Stimulated activated CD8-positive, alpha-beta memory T cell treated with anti-CD3 and anti-CD28 coated beads, Interleukin-12 subunit alpha, Interleukin-12 subunit beta, amount 100 ng/mL, for 4 hours (primary cell): ENCODE measurements around the gene CTRB2.
"Not testable (repeated sequence)": the region's sequence is repeated elsewhere in the genome, so short reads cannot be mapped to it uniquely, and the experiment has no call there.

ENCODE experiments used
- DNase-seq: peaks from one replicate; pipeline ENCODE4 v3.0.0-alpha.2; 2020; ENCODE audit warnings: low read depth

The CTRB2 gene

GRCh38 chr16:75204905-75205304, 2.1 kb downstream of the CTRB2 start:
- DNase-seq = not testable (repeated sequence)

GRCh38 chr16:75204410-75204758, 2.6 kb downstream of the CTRB2 start:
- no peak for DNase-seq

GRCh38 chr16:75203667-75204409, 3.1 kb downstream of the CTRB2 start:
- no peak for DNase-seq

GRCh38 chr16:75203096-75203495, 3.9 kb downstream of the CTRB2 start:
- no peak for DNase-seq

GRCh38 chr16:75202069-75202590, 4.8 kb downstream of the CTRB2 start:
- no peak for DNase-seq

GRCh38 chr16:75198135-75198600, 8.8 kb downstream of the CTRB2 start:
- DNase-seq = no peak

- DNase-seq = no peak
Measured at GRCh38 chr16:75197522-75198134, 9.3 kb downstream of the CTRB2 start.

GRCh38 chr16:75196836-75197235, 10.1 kb downstream of the CTRB2 start:
- DNase-seq = no peak

- DNase-seq = no peak
Measured at GRCh38 chr16:75195811-75196790, 10.9 kb downstream of the CTRB2 start.

GRCh38 chr16:75193730-75194444, 13.1 kb downstream of the CTRB2 start:
- DNase-seq = no peak

GRCh38 chr16:75193265-75193650, 13.7 kb downstream of the CTRB2 start:
- DNase-seq = no peak

GRCh38 chr16:75192606-75193264, 14.2 kb downstream of the CTRB2 start:
- no peak for DNase-seq

GRCh38 chr16:75189638-75190245, 17.2 kb downstream of the CTRB2 start:
- no peak for DNase-seq

- no peak for DNase-seq
Measured at GRCh38 chr16:75188832-75189477, 18.0 kb downstream of the CTRB2 start.

GRCh38 chr16:75181630-75182029, 25.3 kb downstream of the CTRB2 start:
- DNase-seq = no peak

- no peak for DNase-seq
Measured at GRCh38 chr16:75179208-75179607, 27.8 kb downstream of the CTRB2 start.

GRCh38 chr16:75176926-75177325, 30.0 kb downstream of the CTRB2 start:
- no peak for DNase-seq

GRCh38 chr16:75175074-75175473, 31.9 kb downstream of the CTRB2 start:
- DNase-seq = no peak

- no peak for DNase-seq
Measured at GRCh38 chr16:75172578-75172977, 34.4 kb downstream of the CTRB2 start.

GRCh38 chr16:75169899-75170405, 37.0 kb downstream of the CTRB2 start:
- no peak for DNase-seq
